SIG-M5 (cell line): Measurements from ENCODE around the gene PON3.

ENCODE experiments used
- DNase-seq: peaks from one replicate; lab custom pipeline; 2025; lab: John Stamatoyannopoulos, UW

PON3 gene

DNA sequence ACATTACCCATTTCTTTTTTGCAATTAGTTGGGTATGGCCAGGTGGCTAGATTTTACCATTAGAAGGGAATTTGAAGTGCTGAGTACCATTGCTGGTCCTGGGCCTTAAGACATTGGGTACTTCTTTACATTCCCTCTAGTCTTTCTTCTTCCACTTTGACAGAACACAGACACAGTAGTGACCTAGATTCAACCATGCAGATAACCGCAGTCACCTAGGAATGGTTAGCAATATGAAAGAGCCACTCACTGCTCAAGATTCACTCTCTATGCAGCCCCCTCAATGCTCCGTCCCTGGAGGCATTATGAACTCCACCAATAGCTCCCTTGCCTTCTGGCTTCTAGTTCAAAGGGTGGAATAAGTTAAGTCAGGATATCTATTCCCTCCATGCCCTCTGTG is 55.7 kb downstream of the PON3 start:
- no peak for DNase-seq

DNA sequence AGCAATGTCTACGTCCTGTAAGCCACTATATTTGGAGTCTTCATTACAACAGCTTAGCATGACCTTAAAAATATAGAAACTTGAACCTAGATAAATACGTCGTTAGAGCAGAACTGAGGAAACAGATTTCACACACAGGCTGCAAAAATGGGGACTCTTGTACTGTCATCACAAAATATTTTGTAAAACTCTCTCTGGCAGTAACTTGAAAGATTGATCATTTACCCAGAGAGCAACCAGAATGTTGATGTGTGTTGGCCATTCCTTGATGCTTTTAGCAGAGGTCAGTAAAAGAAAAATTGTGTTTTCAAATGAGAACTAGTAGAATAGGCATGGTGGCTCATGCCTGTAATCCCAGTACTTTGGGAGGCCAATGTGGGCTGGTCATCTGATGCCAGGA is 57.3 kb downstream of the PON3 start:
- no peak for DNase-seq

DNA sequence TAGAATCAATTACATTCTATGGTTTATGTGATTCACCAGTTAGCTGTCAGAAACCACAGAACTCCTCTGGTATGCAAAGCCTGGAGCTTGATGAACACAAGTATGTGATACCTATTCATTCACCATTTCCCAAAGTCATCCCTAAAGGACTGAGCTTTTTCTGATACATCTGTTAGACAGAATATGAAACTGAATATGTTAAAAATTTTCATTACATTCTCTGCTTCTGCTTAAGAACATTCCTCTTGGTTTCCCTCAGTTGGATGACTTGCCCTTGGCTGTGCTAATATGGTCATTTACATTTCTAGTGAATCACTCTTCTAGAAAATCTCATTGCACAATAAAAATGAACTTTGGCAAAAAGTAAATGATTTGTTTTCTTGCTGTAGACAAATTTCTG is 61.1 kb downstream of the PON3 start:
- no peak for DNase-seq

DNA sequence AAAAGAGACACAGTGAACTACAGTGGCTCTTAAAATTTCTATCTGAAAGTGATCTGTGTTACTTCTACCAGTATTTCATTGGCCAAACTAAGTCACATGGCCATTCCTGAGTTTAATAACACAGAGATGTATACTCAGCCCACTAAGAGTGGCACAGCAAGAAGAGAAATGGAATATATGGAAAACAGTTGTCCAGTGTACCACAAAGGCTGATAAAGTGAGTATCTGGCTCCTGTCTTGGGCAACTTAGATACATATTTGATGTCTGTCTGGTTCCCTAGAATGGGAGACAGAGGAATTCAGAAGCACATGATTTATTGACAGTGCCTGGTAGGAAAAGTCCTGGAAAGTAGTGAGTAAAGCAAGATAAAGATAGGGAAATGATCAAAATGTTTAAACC is 61.7 kb downstream of the PON3 start:
- DNase-seq: no peak

DNA sequence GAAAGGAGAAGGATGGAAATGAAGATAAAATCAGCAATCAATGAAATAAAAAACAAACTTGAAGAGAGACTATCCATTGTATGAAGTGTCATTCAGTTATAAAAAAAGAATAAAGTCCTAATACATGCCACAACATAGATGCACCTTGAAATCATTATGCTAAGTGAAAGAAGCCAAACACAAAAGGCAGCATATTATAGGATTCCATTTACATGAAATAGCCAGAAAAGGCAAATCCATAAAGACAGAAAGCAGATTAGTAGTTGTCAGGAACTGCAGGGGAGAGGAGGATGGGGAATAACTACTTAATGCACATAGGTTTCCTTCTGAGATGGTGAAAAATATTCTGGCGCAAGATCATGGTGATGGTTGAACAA is 65.2 kb downstream of the PON3 start:
- no peak for DNase-seq

DNA sequence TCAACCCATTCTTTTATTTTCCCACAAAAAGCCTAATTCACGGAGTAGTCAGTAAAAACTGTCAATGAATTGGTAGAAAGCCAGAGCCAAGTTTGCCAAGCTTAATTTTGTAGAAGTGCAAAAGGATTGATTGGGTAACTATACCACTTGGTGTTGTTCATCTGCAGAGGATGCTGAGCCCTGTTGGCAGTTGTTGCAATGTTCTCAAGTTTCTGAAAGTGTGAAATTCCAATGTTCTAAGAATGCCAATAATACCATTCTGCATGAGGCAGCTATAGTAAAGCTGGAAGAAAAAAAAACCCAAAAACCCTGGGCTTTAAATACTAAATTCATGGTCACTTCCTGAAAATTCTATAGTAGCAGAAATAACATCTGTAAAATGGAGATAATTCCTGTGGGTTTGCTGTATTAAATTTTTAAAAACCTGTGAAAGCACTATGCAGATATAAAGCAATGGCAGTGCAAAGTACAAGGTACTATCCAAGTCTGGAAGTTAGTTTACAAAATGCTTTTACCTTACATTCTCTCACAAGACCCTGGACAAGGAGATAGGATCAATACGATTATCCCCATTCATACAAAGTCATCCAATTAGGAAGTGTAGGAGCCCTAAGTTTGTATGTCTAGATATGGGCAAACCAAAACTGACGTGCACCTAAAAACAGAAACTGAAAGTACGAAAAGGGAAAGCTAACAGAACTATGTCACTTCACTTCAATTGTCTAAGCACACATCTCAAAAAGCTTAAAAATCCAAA is 65.8 kb downstream of the PON3 start:
- DNase-seq: no peak

DNA sequence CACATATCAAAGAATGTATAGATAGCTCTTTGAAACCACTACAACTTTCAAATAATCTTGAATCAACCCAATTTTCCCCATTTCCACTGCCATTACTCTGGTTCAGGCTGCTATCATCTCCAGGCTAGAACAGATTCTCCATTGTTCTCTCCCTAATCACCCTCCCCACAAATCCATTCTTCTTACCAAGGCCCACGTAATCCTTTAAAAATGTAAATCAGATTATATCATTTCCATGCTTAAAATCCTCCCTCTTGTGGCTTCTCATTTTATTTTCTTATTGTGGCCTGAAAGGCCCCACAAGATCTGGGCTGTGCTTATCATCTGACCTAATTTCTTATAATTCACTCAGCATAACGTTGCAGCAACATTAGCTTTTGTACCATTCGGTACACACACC is 68.8 kb downstream of the PON3 start:
- DNase-seq: no peak

DNA sequence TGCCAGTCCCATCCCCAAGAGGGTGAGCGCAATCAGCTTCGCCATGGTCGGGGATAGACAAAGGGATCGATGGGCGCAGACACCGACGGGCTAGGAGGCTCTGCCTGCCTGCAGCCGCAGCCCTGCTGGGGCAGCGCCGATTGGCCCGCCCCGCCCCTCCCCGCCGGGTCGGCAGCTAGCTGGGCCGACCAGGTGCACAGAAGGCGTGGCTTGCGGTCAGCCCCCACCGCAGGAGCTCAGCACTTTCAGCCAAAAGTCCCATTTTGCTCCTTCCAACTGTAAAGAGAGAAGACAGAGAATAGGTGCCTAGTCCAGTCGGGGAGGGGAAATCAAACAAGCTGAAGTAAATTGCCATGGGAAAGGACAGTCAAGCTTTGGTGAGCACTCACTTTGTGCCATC is 71.7 kb downstream of the PON3 start, which contains the start of gene PON1:
Gene PON1 (minus strand): TSS at position 102 of the 400 bp plus-strand sequence. CDS start 57 bp downstream, at position 45.
- no peak for DNase-seq

DNA sequence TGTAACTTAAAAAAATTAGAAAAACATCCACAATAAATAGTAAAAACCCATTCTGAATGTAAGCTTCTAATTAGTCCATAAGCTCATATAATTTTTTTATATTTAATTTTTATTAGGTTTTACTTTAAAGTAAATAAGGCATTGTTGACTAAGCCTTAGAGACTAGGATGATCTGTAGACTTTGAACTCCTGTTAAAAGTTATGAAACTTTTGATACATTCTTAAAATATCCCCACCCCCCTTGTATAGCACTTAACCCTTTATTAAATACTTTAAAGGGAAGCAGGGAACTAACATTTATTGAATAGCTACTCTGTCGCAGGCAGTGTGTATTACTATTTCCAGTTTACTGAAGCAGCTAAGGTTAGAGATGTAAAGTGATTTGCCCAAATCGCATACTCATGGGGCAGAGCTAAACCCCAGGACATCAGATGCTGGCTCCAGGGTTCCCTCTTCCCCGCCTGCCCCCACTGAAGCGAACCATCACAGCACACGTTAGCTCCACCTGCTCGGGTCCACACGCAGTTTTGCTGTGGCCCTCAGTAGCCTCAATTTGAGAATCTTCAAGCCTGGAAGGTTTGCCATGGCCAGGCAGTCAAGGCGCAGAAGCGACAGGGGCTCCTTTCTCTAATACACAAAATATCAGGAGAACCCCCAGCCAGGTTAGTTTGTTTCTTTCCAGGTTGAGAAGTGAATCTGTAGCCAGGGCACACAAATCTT is 72.6 kb downstream of the PON3 start:
- no peak for DNase-seq

DNA sequence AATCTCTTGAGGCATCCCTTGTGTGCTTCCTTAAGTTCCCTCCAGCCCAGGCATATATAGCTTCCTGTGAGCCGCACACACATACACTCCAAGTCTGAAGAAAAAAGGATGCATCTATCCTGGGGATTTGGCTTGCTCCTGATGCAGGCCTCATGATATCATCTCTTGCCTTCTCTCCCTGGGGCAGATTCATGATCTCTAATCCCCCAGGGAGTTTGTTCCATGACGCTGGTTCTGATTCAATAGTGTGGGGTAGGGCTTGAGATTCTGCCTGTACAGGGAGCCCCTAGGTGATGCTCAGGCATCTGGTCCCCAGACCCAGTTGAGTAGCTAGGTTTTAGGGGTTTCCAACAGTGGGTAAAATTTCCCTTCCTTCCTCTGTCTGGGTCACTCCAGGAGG is 73.3 kb downstream of the PON3 start:
- DNase-seq: no peak

DNA sequence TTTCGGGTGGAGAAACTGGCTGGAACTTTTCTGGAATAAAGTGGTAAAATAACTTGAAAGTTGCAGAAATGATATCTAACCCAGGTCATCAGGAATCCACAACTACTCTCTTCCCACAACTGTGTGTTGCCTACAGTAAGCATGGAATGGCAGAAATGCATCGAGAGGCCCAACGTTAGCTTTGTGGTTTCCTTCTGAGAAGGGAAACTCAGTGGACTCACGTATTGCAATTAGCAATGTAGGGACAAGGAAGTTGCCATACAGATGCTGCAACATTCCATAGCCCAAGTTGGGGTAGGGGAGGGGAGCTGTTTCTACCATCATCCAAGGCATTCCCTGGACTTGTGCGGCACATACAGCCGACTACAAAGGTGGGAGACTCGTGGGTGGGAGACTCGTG is 73.8 kb downstream of the PON3 start:
- no peak for DNase-seq

DNA sequence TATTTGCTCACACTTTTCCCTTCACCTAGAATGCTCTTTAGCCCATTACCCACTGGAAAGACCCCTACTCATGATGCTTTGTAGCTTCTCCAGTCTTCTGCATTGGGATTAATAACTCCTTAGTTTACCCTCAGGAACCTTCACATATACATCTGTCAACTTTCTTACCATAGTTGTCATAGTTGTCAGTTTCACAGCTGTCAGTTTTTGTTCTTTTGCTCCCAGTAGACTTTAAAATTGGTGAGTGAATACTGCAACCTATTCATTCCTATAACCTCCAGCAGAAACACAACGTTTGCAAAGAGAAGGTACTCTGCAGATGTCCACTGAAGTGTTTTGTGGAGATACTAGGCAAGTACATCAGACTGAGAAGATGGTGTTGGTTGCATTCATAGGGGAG is 74.5 kb downstream of the PON3 start:
- DNase-seq: no peak

DNA sequence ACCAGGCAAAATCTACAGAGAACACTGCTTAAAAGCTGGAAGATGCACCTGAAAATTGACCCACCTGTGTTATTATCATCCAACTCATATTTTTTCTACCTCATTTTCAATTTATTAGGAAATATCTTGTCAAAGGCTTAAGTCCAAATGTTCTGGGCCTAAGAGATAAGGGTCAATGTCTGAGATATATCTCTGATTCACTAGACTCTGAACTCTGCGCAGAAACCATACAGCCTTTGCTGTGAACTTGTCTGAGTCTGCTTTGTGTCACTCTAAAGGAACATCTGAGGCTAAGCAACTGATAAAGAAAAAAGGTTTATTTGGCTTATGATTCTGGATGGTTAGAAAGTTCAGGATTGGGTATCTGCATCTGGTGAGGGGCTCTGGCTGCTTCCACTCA is 75.5 kb downstream of the PON3 start:
- no peak for DNase-seq

DNA sequence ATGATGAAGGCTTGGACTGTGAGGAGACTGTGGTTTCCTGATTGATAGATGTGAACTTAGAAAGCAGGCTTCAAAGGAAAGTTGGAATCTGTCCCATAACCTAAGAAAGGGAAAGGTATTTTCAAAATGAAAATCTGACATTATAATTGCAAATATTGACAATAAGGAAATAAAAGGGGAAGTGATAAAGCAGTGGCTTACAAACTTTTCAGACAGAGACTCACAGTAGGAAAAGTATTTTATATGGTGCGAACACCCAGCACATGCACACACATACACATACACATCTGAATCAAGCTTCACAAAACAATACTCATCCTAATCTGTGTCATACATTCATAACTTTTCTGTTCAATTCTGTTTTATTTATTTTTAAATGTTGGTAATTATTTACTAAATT is 76.6 kb downstream of the PON3 start:
- DNase-seq: no peak

DNA sequence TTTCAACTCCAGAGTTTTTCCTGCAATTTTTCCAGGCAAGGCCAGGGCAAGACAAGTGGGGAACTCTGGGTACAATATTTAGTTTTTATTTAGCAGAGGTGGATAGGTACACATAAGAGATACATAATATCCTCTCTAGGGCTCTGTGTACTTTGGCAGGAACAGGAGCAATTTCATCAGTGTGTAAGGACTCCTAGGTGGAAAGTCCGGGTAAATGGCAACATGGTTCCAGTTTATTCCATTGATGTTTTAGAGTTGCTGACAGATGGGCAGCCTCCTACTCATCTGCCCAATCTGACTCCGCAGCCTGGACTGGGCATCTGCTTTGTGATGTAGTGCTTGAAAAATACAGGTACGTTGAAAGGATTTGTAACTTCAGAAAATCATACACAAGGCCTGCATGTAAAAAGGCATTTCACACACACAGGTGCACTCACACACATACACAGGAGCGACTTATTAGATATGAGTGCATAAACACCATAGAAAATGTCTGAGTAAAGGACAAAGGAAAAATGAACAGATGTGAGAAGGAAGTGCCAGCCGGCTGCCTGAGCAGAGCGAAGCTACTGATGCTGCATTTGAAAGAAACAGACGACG is 77.6 kb downstream of the PON3 start:
- DNase-seq: no peak

DNA sequence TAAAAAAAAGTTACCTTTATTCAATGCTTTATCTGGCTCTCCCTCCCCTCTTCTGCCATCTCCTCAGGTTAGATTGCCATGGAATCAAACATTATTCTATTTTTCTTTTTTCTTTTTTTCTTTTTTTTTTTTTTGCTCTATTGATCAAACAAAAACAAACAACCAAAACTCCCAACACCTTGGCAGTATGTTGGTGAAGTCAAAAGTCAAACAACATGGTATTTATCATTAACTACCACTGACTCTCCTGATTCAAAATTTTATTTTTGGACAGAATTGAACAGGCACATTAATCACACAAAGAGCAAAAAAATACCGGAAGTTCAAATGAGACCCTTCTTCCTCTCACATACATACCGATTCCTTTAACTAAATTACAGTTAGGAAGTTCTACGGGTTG is 78.2 kb downstream of the PON3 start:
- no peak for DNase-seq

DNA sequence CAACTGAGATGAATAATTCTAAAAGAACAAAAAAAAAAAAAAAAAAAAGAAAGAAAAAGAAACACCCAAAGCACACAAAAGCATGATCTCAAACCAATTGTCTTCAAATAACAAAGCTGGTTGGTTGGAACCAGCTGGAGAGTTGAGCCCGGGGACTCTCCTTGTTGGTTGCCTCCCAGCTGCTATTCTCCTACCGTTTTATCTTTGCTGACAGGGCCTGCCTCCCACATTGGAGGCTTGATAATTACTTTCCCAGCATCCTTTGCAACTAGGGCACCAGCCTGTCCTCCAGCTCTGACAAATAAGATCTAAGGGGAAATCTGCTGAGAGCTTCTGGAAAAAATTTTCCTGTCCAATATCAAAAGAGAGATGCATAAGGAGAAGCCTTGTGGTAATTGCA is 78.6 kb downstream of the PON3 start:
- DNase-seq: no peak

DNA sequence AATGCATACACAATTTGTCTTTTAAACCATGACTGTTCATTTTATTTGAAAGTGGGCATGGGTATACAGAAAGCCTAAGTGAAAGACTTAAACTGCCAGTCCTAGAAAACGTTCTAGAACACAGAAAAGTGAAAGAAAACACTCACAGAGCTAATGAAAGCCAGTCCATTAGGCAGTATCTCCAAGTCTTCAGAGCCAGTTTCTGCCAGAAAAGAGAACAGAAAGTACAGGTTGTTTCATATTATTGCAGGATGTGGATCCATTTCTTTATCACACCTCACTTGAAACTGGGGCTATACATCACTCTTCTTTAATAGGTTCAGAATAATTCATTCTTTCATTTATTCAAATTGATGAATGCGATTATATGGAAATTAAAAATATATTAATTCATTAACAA is 79.6 kb downstream of the PON3 start:
- DNase-seq: no peak

DNA sequence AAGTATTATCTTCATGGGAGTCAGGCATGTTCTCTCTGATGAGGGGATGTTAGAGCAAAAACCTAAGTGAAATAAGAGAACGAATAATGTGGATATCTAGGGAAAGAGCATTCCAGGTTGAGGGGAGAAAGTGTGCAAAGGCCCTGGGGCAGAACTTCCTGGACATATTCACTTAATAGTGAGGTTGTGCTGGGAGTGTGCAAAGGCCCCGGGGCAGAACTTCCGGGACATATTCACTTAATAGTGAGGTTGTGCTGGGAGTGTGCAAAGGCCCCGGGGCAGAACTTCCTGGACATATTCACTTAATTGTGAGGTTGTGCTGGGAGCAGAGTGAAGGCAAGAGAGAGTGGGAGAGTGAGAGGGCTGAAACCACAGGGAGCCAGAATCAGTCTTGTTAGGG is 83.6 kb downstream of the PON3 start:
- DNase-seq: no peak

DNA sequence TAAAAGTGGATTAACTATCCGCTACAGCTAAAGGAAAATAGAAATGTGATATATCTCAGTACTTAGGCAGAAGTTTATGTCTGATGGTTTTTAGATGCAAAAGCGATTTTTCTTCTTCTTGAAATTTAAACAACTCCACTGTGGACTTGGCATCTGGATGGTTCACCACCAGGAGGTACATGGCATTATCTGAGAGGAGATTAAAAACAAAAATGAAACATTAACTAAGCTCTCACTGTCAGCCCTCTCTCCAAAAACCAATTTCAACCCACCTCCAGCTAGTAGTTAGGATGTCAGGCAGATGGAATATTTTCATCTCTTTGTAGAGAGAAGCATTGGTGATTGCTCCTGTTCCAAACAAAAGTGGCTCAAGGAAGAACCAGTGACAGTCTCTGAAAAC is 84.8 kb downstream of the PON3 start:
- no peak for DNase-seq

DNA sequence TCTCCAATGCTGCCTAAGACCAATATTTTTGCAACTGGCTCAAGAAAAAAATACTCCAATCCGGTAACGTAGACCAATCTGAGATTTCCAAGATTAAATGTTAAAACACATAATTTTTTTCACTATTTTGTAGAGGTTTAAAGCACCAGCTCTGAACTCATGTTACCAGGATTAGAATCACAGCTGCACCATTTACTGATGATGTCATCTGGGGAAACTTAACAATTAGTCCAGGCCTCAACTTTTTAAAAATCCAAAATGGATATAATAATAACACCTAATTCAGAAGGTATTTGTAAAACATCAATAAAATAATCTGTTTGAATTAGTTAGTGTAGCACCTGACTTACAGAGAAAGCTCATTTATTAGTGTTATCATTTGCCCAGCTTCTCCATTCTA is 86.2 kb downstream of the PON3 start:
- no peak for DNase-seq
